GM18508 (cell line): ENCODE results near the gene ADGRL3.

Experiments
- ATAC-seq: cut with Tn5 transposase; IDR thresholded peaks from one replicate; pipeline ENCODE4 v1.9.1; 2021; ENCODE audit warnings: moderate number of reproducible peaks; ENCODE audit not compliant: insufficient read depth, unreplicated experiment

The ADGRL3 gene

DNA sequence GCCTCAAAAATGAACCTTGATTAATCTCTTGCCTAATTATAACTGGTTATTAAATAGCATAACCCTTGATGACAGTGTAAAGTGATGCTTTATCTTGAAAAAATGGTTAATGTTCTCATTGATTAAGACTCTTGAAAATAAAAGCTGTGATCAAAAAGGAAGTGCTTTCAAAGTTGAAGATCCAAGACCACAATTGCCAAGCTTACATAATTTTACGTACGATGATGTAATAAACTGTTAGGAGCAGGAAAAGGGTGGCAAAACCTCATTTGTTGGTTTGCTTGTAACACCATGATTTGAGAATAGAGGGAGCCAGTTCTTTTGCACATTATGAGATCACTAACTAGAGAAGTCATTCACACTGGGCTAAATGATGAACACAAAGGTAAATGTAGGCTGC lies 322.2 kb downstream of the ADGRL3 start:
- no peak for ATAC-seq

DNA sequence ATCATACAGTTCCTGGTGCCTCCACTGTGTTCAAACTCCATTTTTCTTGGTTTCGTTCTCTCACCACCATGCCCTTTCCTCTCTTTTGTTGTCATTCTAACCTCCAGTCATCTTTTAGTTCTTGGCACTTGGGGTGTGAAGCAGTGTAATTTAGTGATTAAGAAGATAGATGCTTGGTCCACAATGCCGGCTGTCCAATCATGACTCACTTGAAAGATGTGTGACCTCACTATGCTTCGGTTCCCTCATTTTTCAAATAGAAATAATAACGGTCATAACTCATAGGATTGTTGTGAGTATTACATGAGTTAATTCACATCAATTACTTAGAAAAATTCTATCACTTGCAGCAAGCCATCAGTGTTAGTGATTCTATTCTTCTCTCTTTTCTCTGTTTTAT lies 327.8 kb downstream of the ADGRL3 start:
- no peak for ATAC-seq

DNA sequence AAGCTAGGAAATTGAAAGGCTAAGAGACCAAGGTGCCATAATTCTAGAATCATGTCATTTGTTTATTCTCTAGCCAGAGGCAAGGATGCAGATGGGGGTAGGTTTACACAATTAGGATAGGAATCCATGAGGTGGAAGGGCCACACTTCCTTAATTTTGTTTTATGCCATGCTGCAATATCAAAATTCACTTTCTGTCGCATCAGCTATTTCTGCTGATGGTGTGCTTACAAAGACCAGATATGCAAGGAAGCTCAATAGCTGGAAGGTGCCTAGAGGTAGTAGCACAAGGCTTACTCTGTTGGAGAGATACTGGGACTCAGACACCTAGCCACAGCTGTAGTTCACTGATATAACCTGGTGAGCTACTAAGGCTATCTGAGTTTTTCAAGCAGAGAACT lies 328.5 kb downstream of the ADGRL3 start:
- ATAC-seq: no peak

DNA sequence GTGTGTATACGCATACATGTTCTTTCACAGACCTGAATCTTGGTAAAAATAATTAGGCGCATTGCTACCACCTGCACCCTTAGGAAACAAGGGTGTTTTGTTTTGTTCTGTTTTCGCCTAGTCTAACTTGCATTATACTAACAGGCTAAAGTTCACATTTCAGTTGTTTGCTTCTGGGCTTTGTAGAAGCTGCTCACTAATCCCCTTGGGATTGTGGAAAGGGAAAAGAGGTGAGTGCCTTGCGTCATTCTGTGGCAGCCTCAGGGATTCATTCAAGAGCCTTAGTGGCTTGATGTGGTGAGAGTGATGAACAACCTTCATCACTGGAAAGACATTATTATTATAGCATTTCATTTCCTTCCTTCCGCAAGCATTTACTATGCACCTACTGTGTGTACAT lies 331.1 kb downstream of the ADGRL3 start:
- ATAC-seq: no peak

DNA sequence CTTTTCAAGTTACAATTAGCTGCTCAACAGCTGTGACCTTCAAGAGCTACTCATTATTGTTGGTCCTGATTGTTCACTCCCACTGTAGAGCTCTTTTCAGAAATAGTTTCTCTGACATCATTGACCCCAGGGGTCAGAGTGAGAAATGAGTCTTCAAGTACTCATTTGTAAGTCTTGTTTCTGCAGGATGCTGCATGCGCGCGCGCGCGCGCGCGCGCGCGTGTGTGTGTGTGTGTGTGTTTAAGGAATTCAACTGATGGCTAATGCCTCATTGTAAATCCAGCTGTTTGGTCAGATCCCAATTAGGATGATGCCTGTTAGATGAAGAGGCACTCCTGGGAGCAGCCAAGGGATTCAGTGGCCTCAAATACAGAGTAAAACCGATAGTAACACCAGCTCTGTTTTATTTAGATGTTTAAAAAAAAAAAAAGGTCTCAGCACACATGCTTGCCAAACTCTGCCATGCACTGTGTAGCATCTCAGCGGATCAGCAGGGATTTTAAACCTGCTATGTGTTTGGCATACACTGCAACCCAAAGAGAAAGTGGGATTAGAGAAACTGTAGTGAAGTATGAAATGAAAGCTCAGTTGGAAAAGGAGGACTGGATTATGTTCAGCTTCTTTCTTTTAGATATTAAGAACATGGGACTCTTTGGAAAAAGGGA lies 332.3 kb downstream of the ADGRL3 start:
- ATAC-seq: no peak

DNA sequence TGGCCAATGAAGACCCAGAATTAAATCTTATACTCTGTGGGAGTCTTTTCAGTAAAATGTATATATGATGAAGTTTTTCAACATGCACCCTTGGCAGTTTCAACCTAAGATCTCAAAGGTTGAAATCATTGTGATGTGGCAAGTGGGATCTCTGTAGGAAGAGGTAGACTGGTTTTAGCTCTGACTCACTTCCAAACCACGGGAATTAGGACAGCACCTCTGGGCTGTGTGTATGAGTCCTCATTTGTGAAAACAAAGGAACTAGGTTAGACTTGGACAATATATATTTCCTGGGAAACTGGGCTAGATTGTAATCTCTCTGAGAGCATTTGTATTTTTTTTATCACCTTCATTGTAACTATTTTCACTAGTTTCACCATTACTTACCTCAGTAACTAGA lies 333.0 kb downstream of the ADGRL3 start:
- no peak for ATAC-seq

DNA sequence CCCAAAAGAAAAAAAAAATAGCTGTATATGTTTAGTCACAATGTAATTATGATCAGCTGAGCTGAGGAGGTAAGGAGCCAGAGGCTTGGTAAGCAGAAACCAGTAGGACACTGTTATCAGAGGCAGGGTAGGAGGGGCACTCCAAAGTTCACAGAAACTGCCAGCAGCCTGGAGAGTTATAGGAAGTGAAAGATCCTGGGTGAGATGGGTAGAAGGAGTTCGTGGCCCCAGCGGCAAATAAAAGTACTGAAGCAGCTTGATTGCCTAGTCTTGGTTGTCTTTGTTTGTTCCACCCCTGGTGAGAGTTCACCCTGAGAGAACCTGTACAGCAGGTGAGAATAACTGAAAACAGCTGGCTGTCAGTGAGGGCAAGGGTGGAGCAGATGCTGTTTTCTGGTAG lies 340.8 kb downstream of the ADGRL3 start:
- no peak for ATAC-seq

DNA sequence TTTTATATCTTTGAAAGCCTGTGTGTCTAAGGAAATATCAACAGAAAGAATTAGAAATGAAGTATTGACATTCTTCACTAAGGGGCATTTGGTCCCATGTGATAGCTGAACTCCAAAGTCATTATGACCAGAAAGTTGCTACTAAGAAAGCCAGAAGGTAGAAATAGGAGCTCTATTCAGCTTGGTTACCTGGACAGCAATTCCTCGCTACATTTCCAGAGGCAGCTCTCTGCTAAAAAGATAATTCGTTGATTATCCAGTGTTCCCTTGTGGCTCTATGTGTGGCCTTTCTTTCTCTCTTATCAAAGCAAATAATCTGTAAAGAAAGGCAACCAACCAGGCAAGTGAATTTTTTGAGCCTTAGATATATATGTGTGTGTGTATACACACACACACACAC lies 341.3 kb downstream of the ADGRL3 start:
- no peak for ATAC-seq

DNA sequence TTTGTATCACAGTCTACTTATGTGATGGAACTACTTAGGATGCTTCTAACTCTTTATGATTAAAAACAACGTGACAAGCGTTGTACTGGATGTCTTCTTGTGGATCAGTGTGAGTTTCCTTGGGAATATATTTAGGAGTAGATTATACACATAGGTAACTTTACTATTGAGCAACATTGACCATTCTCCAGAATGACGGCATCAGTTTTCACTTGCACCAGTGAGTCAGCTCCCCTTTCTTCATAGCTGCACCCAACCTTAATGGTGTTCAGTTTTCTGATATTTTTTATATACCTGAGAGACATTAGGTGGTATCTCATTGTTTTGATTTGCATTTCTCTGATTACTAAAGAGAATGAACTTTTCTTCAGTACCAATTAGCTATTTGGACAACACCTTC lies 343.9 kb downstream of the ADGRL3 start:
- no peak for ATAC-seq

DNA sequence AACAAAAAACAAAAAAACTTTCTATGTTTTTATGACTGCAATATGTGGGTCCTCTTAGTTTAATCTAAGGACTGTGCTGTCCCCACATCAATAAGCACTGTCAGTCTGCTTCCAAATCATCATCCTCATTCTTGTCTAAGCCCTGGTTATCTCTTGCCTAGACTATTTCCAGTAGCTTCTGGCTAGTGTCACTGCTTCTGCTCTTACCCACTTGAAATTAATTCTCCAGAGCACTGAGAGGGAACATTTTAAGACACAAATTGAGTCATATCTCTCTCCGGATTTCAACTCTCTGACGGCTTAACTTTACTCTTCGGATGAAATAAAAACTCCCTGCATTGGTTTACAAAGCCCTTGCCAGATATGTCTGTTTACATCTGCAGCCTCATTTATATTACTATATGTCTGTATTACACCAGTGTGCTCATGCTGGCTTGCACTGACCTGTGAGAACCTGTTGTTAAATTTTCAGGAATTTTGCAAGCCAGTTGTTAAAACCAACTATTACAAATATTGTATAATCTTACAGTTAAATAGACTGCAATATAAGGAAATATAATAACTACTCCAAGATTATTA lies 345.9 kb downstream of the ADGRL3 start:
- ATAC-seq: no peak

DNA sequence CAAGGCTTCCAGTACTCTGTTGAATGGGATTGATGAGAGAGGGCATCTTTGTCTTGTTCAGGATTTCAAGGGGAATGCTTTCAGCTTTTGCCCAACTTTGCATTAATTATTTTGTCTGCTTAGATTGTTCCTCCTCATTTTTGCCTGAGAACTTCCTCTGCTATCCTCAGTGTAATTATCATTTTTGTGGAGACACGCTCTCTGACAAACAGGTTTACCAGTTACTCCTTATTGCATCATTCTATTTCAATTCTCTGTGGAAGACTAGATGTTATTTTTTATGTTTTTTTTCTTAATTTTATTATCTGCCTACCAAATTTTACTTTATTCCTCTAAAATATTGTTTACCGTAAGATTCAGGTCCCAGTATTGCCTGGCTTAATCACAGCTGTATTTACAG lies 349.2 kb downstream of the ADGRL3 start:
- no peak for ATAC-seq

DNA sequence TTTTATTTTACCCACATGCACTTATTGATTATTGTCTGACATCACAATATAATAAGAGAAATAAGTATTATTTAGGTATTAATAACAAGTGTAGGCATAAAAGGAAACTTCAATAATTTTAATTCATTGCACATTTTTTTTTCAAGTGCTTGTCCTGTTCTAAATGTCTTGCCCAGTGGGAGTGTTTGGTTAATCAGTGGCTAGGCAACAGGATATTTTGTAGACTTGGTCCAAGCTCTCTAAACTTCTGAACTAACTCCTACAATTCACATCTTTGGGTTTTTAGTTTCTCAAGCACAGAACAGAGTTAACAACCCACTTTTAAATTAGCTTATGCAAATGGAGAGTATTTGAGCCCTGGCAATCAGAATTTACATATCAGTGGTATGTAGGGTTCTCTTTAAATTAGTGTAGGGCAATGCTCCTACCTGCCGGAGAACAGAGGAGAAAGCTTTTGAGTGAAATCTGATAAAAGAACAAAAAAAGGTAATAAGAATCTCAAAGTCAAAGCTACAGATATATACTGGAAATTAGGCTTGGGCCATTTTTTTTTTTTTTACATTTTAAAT lies 353.5 kb downstream of the ADGRL3 start:
- no peak for ATAC-seq

DNA sequence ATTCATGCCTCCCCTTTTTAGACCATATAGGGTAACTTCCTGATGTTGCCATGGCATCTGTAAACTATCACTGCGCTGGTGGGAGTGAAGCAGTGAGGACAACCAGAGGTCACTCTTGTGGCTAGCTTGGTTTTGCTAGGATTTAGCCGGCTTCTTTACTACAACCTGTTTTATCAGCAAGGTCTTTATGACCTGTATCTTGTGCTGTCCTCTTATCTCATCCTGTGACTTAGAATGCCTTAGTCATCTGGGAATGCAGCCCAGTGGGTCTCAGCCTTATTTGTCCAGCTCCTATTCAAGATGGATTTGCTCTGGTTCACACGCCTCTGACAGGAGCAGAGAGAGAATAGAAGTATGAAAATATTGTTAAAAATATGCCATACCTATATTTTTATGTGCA lies 355.7 kb downstream of the ADGRL3 start:
- ATAC-seq: no peak

DNA sequence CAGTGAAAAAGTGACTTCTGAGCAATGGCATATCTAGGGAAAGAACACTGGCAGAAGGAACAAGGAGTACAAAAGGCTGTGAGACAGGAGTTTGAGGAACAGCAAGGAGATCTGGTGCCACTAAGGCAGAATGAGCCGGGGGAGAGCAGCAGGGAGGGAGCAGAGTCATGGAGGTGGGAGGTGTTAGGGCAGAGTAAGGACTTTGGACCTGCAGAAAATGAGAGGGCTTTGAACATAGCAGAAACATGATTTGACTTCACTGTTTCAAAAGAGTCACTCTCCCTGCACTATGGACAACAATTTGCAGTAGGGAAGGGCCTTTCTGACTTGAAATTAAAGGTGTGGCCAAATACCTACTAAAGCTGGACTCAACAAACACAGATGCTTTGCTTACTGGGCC lies 356.2 kb downstream of the ADGRL3 start:
- ATAC-seq: no peak

DNA sequence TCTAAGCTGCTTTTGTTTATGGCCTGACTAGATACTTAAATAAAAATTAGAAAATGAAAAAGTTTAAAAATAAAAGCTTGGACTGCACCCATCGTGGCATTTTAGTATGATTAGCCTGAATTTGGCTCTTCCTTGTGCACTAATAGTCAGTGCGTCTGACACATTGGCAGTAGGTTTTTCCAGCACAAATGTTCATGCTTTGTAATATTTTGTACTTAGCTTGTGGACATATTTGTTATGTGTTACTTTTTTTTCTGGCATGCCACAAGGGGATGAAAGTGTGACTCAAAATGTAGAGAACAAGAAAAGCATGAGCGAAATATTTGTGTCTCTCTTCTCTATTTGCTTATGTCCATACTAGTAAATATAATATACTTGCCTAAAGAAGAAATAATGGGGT lies 359.3 kb downstream of the ADGRL3 start:
- no peak for ATAC-seq

DNA sequence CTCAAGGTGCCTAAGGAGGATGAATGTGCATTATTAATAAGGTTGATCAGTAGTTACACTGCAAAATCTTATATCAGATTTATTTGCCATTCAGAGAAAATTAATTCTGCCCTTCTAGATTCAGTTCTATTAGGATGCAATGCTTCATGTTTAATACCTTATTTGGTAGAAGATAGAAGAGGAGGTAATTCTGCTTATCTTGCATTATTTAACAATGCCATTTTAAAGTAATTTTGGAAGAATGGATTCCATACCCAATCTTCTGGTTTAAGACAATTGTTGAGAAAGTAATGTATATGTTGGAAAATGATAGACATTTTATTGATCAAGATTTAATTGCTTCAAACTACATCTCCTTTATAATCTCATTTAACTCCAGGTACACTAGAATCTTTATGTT lies 360.9 kb downstream of the ADGRL3 start:
- no peak for ATAC-seq

DNA sequence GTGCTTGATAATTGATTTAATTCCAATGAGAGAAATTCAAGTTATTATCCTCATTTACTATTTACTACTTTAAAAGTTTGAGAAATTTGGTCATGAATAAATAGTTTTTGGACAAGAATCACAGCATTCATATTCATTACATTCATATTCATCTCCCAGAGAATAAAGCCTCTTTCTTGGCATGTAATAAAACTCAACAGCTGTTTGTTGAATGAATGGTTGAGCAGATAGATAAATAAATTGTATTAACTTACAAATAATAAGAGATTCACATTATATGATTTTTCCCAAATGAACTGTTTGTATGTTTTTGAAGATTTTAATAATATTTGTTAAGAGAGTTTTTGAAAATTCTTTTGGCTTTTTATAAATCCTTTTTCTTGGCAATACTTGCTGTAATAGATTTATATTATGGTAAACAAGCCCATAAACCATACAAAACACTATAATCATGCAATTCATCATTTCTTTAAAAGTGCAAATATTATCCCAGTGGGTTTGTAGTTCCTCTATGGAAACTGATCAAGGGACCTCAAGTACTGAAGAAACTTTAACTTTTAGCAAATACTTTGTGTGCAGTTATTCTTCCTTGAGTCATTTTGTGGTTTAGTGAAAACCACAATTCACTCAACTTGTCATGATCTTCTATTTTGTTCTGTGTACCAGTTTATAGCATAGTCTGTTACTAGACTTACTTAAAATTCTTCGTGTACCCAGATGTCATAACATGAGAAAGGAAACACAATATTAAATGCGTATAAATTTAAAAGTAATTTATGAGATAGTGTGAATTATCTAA lies 371.8 kb downstream of the ADGRL3 start:
- ATAC-seq: no peak

DNA sequence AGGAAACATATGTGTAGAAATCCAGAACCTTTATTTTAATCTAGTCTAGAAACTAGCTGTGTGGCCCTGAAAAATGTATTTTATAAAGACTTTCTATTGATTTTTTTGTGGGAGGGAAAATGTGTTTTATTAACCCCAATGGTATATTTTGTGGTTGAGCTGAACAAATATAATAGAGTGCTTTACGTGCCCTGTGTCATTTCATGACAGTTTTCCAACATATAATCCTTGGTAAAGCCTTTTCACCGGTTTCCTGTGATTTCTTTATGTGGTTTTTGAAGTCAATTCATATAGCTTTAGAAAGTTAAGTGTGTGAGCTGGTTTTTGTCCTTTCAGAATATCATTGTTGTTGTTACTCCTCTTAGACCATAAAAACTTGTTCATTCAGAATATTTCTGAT lies 375.7 kb downstream of the ADGRL3 start:
- ATAC-seq: no peak

DNA sequence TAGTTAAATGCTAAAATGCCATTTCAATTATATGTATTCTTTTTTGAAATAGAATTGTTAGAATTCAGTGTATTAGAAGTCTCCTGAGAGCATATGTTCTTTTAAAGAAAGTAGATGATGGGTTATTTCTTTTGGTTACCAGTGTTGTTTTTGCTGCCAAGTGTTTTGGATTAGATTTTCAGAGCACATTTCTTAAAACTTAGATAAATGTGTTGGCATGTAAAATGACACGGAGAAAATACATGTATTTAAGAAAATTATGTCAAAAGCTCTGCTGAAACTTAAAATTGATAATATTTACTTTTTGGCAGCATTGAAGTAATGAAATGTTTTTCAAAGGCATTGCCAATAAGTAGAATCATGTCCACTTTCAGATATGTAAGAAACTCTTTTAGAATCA lies 379.7 kb downstream of the ADGRL3 start:
- ATAC-seq: no peak

DNA sequence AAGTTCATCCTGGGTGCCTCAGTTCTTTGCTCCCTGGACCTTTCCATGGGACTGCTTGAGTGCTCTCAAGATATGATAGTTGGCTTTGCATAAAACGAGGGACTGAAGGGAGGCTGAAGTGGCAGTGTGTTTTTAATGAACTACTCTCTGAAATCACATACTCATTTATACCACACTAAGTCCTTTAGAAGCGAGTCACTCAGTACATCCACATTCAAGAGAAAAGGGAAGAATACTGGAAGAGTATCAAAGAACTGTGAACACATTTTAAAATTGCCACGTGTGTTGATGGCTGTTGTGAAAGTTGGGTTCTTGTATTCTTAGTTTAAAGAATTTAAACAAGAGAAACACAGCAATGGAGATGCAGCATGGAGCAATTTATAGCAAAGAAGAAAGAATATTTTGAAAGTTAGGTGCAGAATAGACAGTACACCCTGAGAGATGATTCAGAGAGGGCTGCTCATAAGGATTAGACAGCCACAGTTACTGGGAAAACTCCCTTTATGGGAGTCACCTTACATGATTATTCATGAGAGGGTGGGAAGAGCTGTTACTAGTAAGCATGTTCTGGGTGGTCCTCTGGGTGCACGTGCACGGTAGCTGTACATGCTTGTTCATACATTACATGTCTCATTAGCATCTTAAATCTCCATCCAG lies 380.7 kb downstream of the ADGRL3 start:
- no peak for ATAC-seq

DNA sequence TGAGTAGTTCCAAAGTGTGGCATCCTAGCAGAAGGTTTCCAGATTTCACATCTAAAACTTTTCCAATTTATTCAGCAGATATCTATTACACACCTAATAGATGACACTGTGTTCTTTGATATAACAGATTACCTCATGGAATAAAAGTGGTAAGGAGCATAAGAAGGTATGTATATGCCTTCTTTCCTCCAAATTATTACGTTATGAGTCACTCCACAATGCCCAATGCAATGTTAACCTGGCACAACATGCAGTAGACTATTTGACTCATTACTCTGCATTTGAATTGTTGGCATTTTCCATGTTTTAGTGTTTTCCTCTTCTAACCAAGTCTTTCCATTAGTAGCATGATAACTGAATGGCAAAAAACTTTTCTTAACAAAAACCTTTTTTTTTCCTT lies 383.6 kb downstream of the ADGRL3 start:
- ATAC-seq: no peak
